ENCODE data around the gene PNPLA7. TPM values are rescaled to one million over a fixed set of nuclear protein-coding genes. Genes with fewer than 3 reads are reported as not detected.
"Not testable (repeated sequence)": the region's sequence is repeated elsewhere in the genome, so short reads cannot be mapped to it uniquely, and the experiment has no call there.

The PNPLA7 gene
- total and polyA plus RNA-seq, 12 donors = 0.83 to 22.6 (median 9.4) TPM

DNA sequence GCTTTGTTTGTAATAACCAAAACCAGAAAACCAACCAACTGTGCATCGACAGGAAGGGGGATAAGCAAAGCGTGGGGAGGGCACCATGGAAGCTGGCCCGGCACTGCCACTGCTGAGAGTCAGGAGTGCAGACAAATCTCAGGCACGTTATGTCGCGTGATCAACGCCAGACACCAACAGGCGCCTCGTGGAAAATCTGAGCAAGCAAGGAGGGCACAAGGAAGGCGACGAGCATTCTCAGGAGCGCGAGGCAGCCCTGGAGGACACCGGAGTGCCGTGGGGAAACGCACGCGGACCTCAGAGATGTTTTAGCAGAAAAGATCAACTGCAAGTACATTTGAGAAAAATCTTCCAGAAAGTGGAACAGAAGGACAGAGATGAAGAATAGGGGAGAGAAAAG is 75.9 kb downstream of the PNPLA7 start:
- intact Hi-C loops (cut with DNase I) = loop anchor here in 1 of 10 donors (5.0 kb wide), 1 partner anchor 163 kb away; no protein-coding TSS in a partner anchor
- Histone ChIP-seq H3K27ac (no peak overlapping the region), H3K9me3 (peaks cover 0 to 26% (median 7%) of the 10 kb centered on the region in 11 donors), H3K4me1 (no peaks in the 10 kb centered on the region), H3K27me3 (no peaks in the 10 kb centered on the region), H3K36me3 (peaks cover 0 to 17% (median 0%) of the 10 kb centered on the region in 9 donors), H3K4me3 (no peak overlapping the region)
- ATAC-seq = no peak
- DNase-seq = no peak
- TF ChIP-seq, protein P1, sequence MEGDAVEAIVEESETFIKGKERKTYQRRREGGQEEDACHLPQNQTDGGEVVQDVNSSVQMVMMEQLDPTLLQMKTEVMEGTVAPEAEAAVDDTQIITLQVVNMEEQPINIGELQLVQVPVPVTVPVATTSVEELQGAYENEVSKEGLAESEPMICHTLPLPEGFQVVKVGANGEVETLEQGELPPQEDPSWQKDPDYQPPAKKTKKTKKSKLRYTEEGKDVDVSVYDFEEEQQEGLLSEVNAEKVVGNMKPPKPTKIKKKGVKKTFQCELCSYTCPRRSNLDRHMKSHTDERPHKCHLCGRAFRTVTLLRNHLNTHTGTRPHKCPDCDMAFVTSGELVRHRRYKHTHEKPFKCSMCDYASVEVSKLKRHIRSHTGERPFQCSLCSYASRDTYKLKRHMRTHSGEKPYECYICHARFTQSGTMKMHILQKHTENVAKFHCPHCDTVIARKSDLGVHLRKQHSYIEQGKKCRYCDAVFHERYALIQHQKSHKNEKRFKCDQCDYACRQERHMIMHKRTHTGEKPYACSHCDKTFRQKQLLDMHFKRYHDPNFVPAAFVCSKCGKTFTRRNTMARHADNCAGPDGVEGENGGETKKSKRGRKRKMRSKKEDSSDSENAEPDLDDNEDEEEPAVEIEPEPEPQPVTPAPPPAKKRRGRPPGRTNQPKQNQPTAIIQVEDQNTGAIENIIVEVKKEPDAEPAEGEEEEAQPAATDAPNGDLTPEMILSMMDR (IDR thresholded peaks at IDR 0.05) = no peak
- WGBS, 2 donors = 93 to 96% methylated on average over 18 of the region's 18 CpGs

- peaks cover 0 to 4% (median 0%) of the 10 kb centered on the region in 9 donors for H3K36me3 ChIP-seq
- H3K27me3 ChIP-seq = no peaks in the 10 kb centered on the region
- intact Hi-C loops (cut with DNase I) = loop anchor here in 1 of 10 donors (5.0 kb wide), 1 partner anchor 167 kb away; no protein-coding TSS in a partner anchor
- ATAC-seq = no peak
- DNase-seq = no peak
- no peaks in the 10 kb centered on the region for H3K4me1 ChIP-seq
- H3K4me3 ChIP-seq = no peak overlapping the region
- H3K27ac ChIP-seq = no peak overlapping the region
- TF ChIP-seq, protein P1 (IDR thresholded peaks at IDR 0.05) = no peak
- WGBS, 2 donors = 73 to 85% methylated on average over 7 of the region's 7 CpGs
- peaks cover 0 to 17% (median 7%) of the 10 kb centered on the region in 11 donors for H3K9me3 ChIP-seq
These were observed 79.4 kb downstream of the PNPLA7 start for GRCh38 chr9:137470785-137471184.

DNA sequence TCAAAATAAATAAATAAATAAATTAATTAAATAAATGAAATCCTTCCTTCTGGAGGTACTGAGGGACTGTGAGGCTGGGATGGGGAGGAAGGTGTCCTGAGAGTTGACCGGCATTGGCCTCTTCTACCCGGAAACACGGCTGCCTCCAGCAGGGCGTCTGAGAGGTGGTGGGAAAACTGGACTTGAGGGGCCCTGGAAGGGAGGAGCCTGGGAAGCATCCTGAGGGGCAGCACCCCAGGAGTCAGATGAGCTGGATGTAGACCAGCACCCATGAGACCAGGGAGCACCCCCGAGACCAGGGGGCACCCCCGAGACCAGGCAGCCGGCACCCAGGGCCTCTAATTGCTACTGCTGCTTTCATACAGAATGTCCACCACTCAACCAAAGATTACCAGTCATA is 82.3 kb downstream of the PNPLA7 start:
- DNase-seq (no peak), ATAC-seq (no peak)
- no peaks in the 10 kb centered on the region for H3K4me1 ChIP-seq
- TF ChIP-seq, protein P1 (IDR thresholded peaks at IDR 0.05) = no peak
- peaks cover 0 to 2% (median 0%) of the 10 kb centered on the region in 9 donors for H3K36me3 ChIP-seq
- no peak overlapping the region for H3K27ac ChIP-seq
- peaks cover 0 to under 1% (median 0%) of the 10 kb centered on the region in 7 donors for H3K27me3 ChIP-seq
- 96 to 99% methylated on average over 7 of the region's 7 CpGs for WGBS, 2 donors
- H3K4me3 ChIP-seq = no peak overlapping the region
- intact Hi-C loops (cut with DNase I) = no loop called here
- no peaks in the 10 kb centered on the region for H3K9me3 ChIP-seq

DNA sequence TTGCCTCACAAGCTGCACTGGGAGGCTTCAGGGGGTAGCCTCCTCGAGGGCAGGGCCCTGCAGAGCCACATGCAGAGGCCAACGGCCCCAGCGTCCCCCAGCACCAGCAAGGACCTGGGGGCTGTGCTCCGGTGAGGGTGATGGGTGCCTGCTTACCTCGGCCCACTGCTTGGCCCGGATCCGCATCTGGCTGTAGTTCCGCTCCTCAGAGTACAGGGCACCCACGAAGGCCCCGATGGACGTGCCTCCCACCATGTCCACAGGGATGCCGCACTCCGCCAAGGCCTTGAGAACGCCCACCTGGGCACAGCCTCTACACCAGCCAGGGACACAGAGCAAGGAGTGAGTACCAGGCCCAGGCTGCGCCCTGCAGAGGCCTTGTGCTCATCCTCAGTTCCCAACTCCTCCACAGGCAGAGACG is 83.0 kb downstream of the PNPLA7 start:
- no peak overlapping the region for H3K27ac ChIP-seq
- peaks cover 0 to 3% (median 0%) of the 10 kb centered on the region in 9 donors for H3K4me1 ChIP-seq
- H3K4me3 ChIP-seq = no peak overlapping the region
- DNase-seq (no peak), ATAC-seq (no peak)
- H3K36me3 ChIP-seq = peaks cover 0 to 4% (median 0%) of the 10 kb centered on the region in 9 donors
- intact Hi-C loops (cut with DNase I) = no loop called here
- TF ChIP-seq, protein P1 (IDR thresholded peaks at IDR 0.05) = no peak
- H3K9me3 ChIP-seq = no peaks in the 10 kb centered on the region
- peaks cover 0 to 8% (median 0%) of the 10 kb centered on the region in 7 donors for H3K27me3 ChIP-seq
- 93% methylated on average over 16 of the region's 16 CpGs for WGBS, 2 donors

DNA sequence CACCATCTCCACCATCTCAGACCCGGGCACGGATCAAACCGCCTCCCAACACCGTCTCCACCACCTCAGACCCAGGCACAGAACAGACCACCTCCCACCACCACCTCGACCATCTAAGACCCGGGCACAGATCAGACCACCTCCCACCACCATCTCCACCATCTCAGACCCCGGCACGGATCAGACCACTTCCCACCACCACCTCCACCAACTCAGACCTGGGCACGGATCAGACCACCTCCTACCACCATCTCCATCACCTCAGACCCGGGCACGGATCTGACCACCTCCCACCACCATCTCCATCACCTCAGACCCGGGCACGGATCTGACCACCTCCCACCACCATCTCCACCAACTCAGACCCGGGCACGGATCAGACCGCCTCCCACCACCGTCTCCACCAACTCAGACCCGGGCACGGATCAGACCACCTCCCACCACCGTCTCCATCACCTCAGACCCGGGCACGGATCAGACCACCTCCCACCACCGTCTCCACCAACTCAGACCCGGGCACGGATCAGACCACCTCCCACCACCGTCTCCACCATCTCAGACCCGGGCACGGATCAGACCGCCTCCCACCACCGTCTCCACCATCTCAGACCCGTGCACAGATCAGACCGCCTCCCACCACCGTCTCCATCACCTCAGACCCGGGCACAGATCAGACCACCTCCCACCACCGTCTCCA is 83.7 kb downstream of the PNPLA7 start:
- intact Hi-C loops (cut with DNase I); H3K27ac ChIP-seq; DNase-seq; ATAC-seq; H3K9me3 ChIP-seq; H3K4me3 ChIP-seq; H3K4me1 ChIP-seq; H3K36me3 ChIP-seq: not testable (repeated sequence)
- 93% methylated on average over 35 of the region's 35 CpGs for WGBS, 2 donors
- peaks cover 0 to 14% (median 0%) of the 10 kb centered on the region in 7 donors for H3K27me3 ChIP-seq

Measured in heart right ventricle (tissue), 16 donors.